GM12878 (cell line): ENCODE data around the gene CCDC17. TPM values are rescaled to one million over a fixed set of nuclear protein-coding genes. Genes with fewer than 3 reads are reported as not detected.

Source experiments
- ASH2L ChIP-seq: fragments of 300-600, 200-600 bp; sonication (generic); IDR thresholded peaks from 2 replicates; pipeline ENCODE4 v1.6.1; 2017; ENCODE audit warnings: low read depth, mild to moderate bottlenecking, borderline replicate concordance
- BACH1 ChIP-seq: fragments of 450-650 bp; IDR thresholded peaks from 2 replicates; pipeline ENCODE4 v1.6.1; 2017; ENCODE audit warnings: mild to moderate bottlenecking, borderline replicate concordance
- BMI1 ChIP-seq: fragments of 450-650 bp; IDR thresholded peaks from 2 replicates; pipeline ENCODE4 v1.6.1; 2016; ENCODE audit warnings: mild to moderate bottlenecking, moderate library complexity, borderline replicate concordance
- EED ChIP-seq: sonication (generic); IDR thresholded peaks from 2 replicates; pipeline ENCODE4 v1.6.1; 2016; ENCODE audit warnings: antibody characterized with exemption, low read depth
- FOXM1 ChIP-seq: IDR thresholded peaks from 2 replicates; pipeline ENCODE4 v1.6.1; 2012; ENCODE audit warnings: low read depth, mild to moderate bottlenecking, inconsistent platforms, low read length, moderate library complexity
- GATAD2B ChIP-seq: fragments of 450-650 bp; conservative IDR thresholded peaks from 2 replicates; pipeline ENCODE4 v1.6.1; 2017; ENCODE audit warnings: low read depth, mild to moderate bottlenecking, moderate library complexity
- HDGF ChIP-seq: fragments of 450-650 bp; IDR thresholded peaks from 2 replicates; pipeline ENCODE4 v1.6.1; 2016; ENCODE audit warnings: antibody characterized with exemption
- IKZF2 ChIP-seq, 2 experiments: fragments of 450-650 bp; IDR thresholded peaks; 2 replicates each; pipeline ENCODE4 v1.6.1; 2017; ENCODE audit warnings: mild to moderate bottlenecking in 2 of 2, moderate library complexity in 2 of 2
- KAT2A ChIP-seq: conservative IDR thresholded peaks from 2 replicates; pipeline ENCODE4 v1.6.1; 2011; ENCODE audit warnings: low read depth, low read length; ENCODE audit not compliant: control insufficient read depth
- LARP7 ChIP-seq: fragments of 450-650 bp; IDR thresholded peaks from 2 replicates; pipeline ENCODE4 v1.6.1; 2017; ENCODE audit warnings: mild to moderate bottlenecking
- MAX ChIP-seq: IDR thresholded peaks from 2 replicates; pipeline ENCODE4 v1.6.1; 2012; ENCODE audit warnings: low read depth, low read length, improper control_type of control experiment
- MEF2A ChIP-seq: IDR thresholded peaks from 2 replicates; pipeline ENCODE4 v1.6.1; 2011; ENCODE audit warnings: low read depth, mild to moderate bottlenecking, low read length, moderate library complexity; ENCODE audit not compliant: insufficient read depth
- MTA2 ChIP-seq: fragments of 450-650 bp; IDR thresholded peaks from 2 replicates; pipeline ENCODE4 v1.6.1; 2016; ENCODE audit warnings: low read depth, mild to moderate bottlenecking, moderate library complexity
- MXI1 ChIP-seq: fragments of 150-350 bp; IDR thresholded peaks from 2 replicates; pipeline ENCODE4 v1.6.1; 2011; ENCODE audit warnings: low read depth, mild to moderate bottlenecking, inconsistent platforms, low read length, improper control_type of control experiment
- MYC ChIP-seq: IDR thresholded peaks from 2 replicates; pipeline ENCODE4 v1.6.1; 2011; ENCODE audit warnings: mild to moderate bottlenecking, low read length, moderate library complexity, inconsistent platforms; ENCODE audit not compliant: insufficient read depth, insufficient replicate concordance, insufficient read length, severe bottlenecking
- PAX5 ChIP-seq: IDR thresholded peaks from 2 replicates; pipeline ENCODE4 v1.6.1; 2011; ENCODE audit warnings: low read depth, low read length, borderline replicate concordance
- POU2F2 ChIP-seq: IDR thresholded peaks from 3 replicates; pipeline ENCODE4 v1.6.1; 2011; ENCODE audit warnings: low read depth, mild to moderate bottlenecking, low read length, borderline replicate concordance
- RAD51 ChIP-seq: fragments of 450-650 bp; IDR thresholded peaks from 2 replicates; pipeline ENCODE4 v1.6.1; 2016; ENCODE audit warnings: moderate library complexity, mild to moderate bottlenecking, inconsistent platforms
- RBBP5 ChIP-seq: fragments of 200-600 bp; sonication (generic); conservative IDR thresholded peaks from 2 replicates; pipeline ENCODE4 v1.6.1; 2016
- RCOR1 ChIP-seq: conservative IDR thresholded peaks from 2 replicates; pipeline ENCODE4 v1.6.1; 2012; ENCODE audit warnings: low read depth, low read length, improper control_type of control experiment
- SMARCA5 ChIP-seq: fragments of 450-650 bp; IDR thresholded peaks from 2 replicates; pipeline ENCODE4 v1.6.1; 2017; ENCODE audit warnings: mild to moderate bottlenecking
- SREBF2 ChIP-seq: IDR thresholded peaks from 2 replicates; pipeline ENCODE4 v1.6.1; 2012; ENCODE audit warnings: mild to moderate bottlenecking, low read length
- TCF7 ChIP-seq: IDR thresholded peaks from 2 replicates; pipeline ENCODE4 v1.6.1; 2014; ENCODE audit warnings: antibody characterized with exemption, borderline replicate concordance
- ZBED1 ChIP-seq: IDR thresholded peaks from 2 replicates; pipeline ENCODE4 v1.6.1; 2016; ENCODE audit warnings: borderline replicate concordance
- ZZZ3 ChIP-seq: IDR thresholded peaks from 2 replicates; pipeline ENCODE4 v1.6.1; 2011; ENCODE audit warnings: low read depth; ENCODE audit not compliant: control insufficient read depth, insufficient read length
- polyA plus RNA-seq, 11 experiments: library from polyadenylated mRNA; depleted of rRNA in 4 of 11; unstranded in 6 of 11; stranded (reverse) in 5 of 11; fragments of >200 nt; fragmentation: Nextera tagmentation in 4 of 11; fragmentation: Illumina TruSeq in 1 of 11; extraction: Ambion mirVana in 4 of 11; extraction: Trizol in 1 of 11; gene quantifications; 1 replicate in 1 of 11; 2 replicates in 10 of 11; pipeline versions ENCODE4 v1.2.1 to v1.2.3, GENCODE V29; 2011 to 2016; ENCODE audit warnings: inconsistent platforms in 2 of 11, missing spikeins in 2 of 11, low read depth in 1 of 11
- total RNA-seq, 4 experiments: library from RNA; depleted of rRNA in 3 of 4; stranded (reverse); fragments of >200 nt in 3 of 4; fragmentation: Illumina TruSeq in 1 of 4; extraction: Trizol in 1 of 4; gene quantifications; 2 replicates each; pipeline versions ENCODE4 v1.2.1 to v1.2.3, GENCODE V29; 2013 to 2021
- TF ChIP-seq, protein P1 (sequence below): fragments of 450-650 bp; IDR thresholded peaks from 2 replicates; pipeline ENCODE4 v1.6.1; 2017; ENCODE audit warnings: mild to moderate bottlenecking, low read depth, inconsistent platforms; ENCODE audit not compliant: poor library complexity, severe bottlenecking
- TF ChIP-seq, protein P2 (sequence below): fragments of 450-650 bp; IDR thresholded peaks from 2 replicates; pipeline ENCODE4 v1.6.1; 2017; ENCODE audit warnings: mild to moderate bottlenecking

Gene CCDC17
- total and polyA plus RNA-seq, 10 of the 15 experiments (the other 5 are each of a cell fraction or from before 2014, with no cell fraction given), result 0.15 to 1.9 (median 0.69) TPM

- TF ChIP-seq, protein P1, sequence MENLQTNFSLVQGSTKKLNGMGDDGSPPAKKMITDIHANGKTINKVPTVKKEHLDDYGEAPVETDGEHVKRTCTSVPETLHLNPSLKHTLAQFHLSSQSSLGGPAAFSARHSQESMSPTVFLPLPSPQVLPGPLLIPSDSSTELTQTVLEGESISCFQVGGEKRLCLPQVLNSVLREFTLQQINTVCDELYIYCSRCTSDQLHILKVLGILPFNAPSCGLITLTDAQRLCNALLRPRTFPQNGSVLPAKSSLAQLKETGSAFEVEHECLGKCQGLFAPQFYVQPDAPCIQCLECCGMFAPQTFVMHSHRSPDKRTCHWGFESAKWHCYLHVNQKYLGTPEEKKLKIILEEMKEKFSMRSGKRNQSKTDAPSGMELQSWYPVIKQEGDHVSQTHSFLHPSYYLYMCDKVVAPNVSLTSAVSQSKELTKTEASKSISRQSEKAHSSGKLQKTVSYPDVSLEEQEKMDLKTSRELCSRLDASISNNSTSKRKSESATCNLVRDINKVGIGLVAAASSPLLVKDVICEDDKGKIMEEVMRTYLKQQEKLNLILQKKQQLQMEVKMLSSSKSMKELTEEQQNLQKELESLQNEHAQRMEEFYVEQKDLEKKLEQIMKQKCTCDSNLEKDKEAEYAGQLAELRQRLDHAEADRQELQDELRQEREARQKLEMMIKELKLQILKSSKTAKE, result peak; percentile 51
- TF ChIP-seq FOXM1 (no peak), MYC (no peak), SREBF2 (no peak), BACH1 (no peak), PAX5 (peak; percentile 12; the same call in 1 of the 2 replicates), GATAD2B (peak; percentile 79), BMI1 (no peak), ZZZ3 (no peak), KAT2A (no peak), EED (no peak), LARP7 (peak; percentile 62), ASH2L (no peak), POU2F2 (peak; percentile 94), MAX (no peak), ZBED1 (peak; percentile 53; the same call in 1 of the 2 replicates), TCF7 (no peak), IKZF2 (IDR thresholded peaks at IDR 0.05) (no peak; a peak in 1 of 4 replicates), SMARCA5 (peak; percentile 11; the same call in 1 of the 2 replicates), HDGF (no peak; the same call in none of the 2 replicates), RCOR1 (0 out of 2 replicates have a peak, but pooled peaks have one; percentile 16), RAD51 (no peak), MEF2A (no peak), RBBP5 (no peak), MXI1 (peak; percentile 39; the same call in 1 of the 2 replicates), MTA2 (0 out of 2 replicates have a peak, but pooled peaks have one; percentile 12)
- TF ChIP-seq, protein P2, sequence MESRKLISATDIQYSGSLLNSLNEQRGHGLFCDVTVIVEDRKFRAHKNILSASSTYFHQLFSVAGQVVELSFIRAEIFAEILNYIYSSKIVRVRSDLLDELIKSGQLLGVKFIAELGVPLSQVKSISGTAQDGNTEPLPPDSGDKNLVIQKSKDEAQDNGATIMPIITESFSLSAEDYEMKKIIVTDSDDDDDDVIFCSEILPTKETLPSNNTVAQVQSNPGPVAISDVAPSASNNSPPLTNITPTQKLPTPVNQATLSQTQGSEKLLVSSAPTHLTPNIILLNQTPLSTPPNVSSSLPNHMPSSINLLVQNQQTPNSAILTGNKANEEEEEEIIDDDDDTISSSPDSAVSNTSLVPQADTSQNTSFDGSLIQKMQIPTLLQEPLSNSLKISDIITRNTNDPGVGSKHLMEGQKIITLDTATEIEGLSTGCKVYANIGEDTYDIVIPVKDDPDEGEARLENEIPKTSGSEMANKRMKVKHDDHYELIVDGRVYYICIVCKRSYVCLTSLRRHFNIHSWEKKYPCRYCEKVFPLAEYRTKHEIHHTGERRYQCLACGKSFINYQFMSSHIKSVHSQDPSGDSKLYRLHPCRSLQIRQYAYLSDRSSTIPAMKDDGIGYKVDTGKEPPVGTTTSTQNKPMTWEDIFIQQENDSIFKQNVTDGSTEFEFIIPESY, result no peak
These were observed 40.0 kb downstream of the CCDC17 start, which contains the start of gene NASP (continued) for GRCh38 chr1:45583666-45584350.
